ENCODE measurements around the gene MRTFB.
A peak's percentile ranks its signal among the peaks of the same experiment; 100 is the strongest.

DNA sequence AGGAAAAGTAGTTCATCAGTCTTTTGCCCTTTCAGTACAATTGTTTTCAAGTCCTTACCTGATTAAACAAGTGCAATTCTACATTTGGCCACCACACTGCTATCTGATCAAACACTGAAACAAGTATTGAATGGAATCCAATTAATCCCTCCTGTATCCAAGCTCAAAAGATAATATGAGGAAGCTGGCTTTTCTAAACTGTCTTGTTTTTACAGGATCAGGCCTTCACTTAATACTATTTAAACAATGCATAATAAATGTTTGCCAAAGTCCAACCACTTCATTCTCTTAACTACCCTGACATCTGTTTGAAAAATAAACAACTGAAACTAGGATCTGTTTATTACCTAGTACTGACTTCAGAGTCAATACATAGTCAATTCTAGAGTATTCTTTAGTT lies 131.6 kb downstream of the MRTFB start:
- TF ChIP-seq POLR2A (IDR thresholded peaks at IDR 0.05), result no peak
- TF ChIP-seq, protein P1, sequence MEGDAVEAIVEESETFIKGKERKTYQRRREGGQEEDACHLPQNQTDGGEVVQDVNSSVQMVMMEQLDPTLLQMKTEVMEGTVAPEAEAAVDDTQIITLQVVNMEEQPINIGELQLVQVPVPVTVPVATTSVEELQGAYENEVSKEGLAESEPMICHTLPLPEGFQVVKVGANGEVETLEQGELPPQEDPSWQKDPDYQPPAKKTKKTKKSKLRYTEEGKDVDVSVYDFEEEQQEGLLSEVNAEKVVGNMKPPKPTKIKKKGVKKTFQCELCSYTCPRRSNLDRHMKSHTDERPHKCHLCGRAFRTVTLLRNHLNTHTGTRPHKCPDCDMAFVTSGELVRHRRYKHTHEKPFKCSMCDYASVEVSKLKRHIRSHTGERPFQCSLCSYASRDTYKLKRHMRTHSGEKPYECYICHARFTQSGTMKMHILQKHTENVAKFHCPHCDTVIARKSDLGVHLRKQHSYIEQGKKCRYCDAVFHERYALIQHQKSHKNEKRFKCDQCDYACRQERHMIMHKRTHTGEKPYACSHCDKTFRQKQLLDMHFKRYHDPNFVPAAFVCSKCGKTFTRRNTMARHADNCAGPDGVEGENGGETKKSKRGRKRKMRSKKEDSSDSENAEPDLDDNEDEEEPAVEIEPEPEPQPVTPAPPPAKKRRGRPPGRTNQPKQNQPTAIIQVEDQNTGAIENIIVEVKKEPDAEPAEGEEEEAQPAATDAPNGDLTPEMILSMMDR (IDR thresholded peaks at IDR 0.05), result peak in 1 of 2 donors; percentile 36

Data from suprapubic skin (tissue), 3 donors.